B cell (primary cell): ENCODE measurements around the gene NIP7. TPM values are rescaled to one million over a fixed set of nuclear protein-coding genes. Genes with fewer than 3 reads are reported as not detected.

ENCODE experiments used
- ATAC-seq: fragments of 200-7000 bp; cut with Tn5 transposase; one replicate; pipeline ENCODE4 v1.10.0; 2021; ENCODE audit warnings: low read depth, mild to moderate bottlenecking, moderate number of reproducible peaks, moderate library complexity
- CTCF ChIA-PET: fragments of 350-600 bp; sonication (Branson Sonifier 250); formaldehyde crosslinking; loops from one replicate; lab custom pipeline; 2021; ENCODE audit warnings: antibody characterized with exemption, inconsistent platforms; lab: Charles Lee
- POLR2A ChIA-PET: fragments of 350-600 bp; sonication (Branson Sonifier 250); formaldehyde crosslinking; loops from one replicate; lab custom pipeline; 2021; ENCODE audit warnings: antibody characterized with exemption; lab: Charles Lee
- DNase-seq: peaks from one replicate; pipeline ENCODE4 v3.0.0; 2013
- H2AFZ ChIP-seq: 2 replicates; pipeline ENCODE4 v1.6.1; 2012; ENCODE audit warnings: mild to moderate bottlenecking, low read depth, low read length; ENCODE audit not compliant: insufficient read depth, poor library complexity, severe bottlenecking
- H3K27ac ChIP-seq, 2 donors: 1 replicate in 1 of 2; 2 replicates in 1 of 2; pipeline ENCODE4 v1.5.1; 2012 to 2013; ENCODE audit warnings: low read length in 2 of 2, mild to moderate bottlenecking in 2 of 2, moderate library complexity in 1 of 2
- H3K27me3 ChIP-seq, 4 experiments: fragments of 200-600 bp in 1 of 4; sonication (generic) in 1 of 4; replicated peaks in 1 of 4; 1 replicate in 2 of 4; 2 replicates in 2 of 4; pipeline versions ENCODE4 v1.6.1 to v1.7.0; 2013 to 2016; ENCODE audit warnings: low read length in 3 of 4, mild to moderate bottlenecking in 2 of 4, mixed read lengths in 1 of 4, moderate library complexity in 1 of 4; ENCODE audit not compliant: insufficient read depth in 4 of 4, control insufficient read depth in 3 of 4; ENCODE audit errors: control extremely low read depth in 1 of 4
- H3K36me3 ChIP-seq, 2 experiments: replicated peaks in 1 of 2; 1 replicate in 1 of 2; 2 replicates in 1 of 2; pipeline versions ENCODE4 v1.6.1 to v1.7.1; 2013; ENCODE audit warnings: low read length in 1 of 2; ENCODE audit not compliant: insufficient read depth in 2 of 2, control insufficient read depth in 1 of 2; ENCODE audit errors: control extremely low read depth in 1 of 2, extremely low read depth in 1 of 2
- H3K4me1 ChIP-seq, 2 donors: fragments of 200-600 bp in 1 of 2; sonication (generic) in 1 of 2; 1 replicate in 1 of 2; 2 replicates in 1 of 2; pipeline versions ENCODE4 v1.5.1 to v1.6.1; 2013 to 2017; ENCODE audit warnings: low read length in 2 of 2; ENCODE audit not compliant: control insufficient read depth in 2 of 2, insufficient read depth in 2 of 2
- H3K4me2 ChIP-seq: replicated peaks from 2 replicates; pipeline ENCODE3; 2012; ENCODE audit warnings: mild to moderate bottlenecking, low read depth, low read length; ENCODE audit not compliant: poor library complexity, severe bottlenecking
- H3K4me3 ChIP-seq, 5 experiments: fragments of 200-600 bp in 1 of 5; sonication (generic) in 1 of 5; 1 replicate in 3 of 5; 2 replicates in 2 of 5; pipeline versions ENCODE4 v1.5.1 to v1.7.0; 2011 to 2016; ENCODE audit warnings: low read length in 4 of 5, mild to moderate bottlenecking in 4 of 5, low read depth in 2 of 5, control low read depth in 1 of 5, moderate library complexity in 1 of 5; ENCODE audit not compliant: insufficient read depth in 1 of 5; ENCODE audit errors: control extremely low read depth in 1 of 5, extremely low read depth in 1 of 5
- H3K79me2 ChIP-seq: fragments of 200-600 bp; sonication (generic); one replicate; pipeline ENCODE4 v1.6.0; 2016; ENCODE audit warnings: low read length; ENCODE audit not compliant: control insufficient read depth, insufficient read depth
- H3K9ac ChIP-seq: fragments of 200-600 bp; sonication (generic); 2 replicates; pipeline ENCODE4 v1.6.1; 2017; ENCODE audit warnings: mild to moderate bottlenecking, low read length, moderate library complexity
- H3K9me3 ChIP-seq, 3 donors: one replicate each; pipeline versions ENCODE4 v1.6.1 to v1.7.1; 2013; ENCODE audit warnings: low read length in 2 of 3; ENCODE audit not compliant: control insufficient read depth in 2 of 3, insufficient read depth in 1 of 3; ENCODE audit errors: control extremely low read depth in 1 of 3
- H4K20me1 ChIP-seq: 2 replicates; pipeline ENCODE4 v1.6.0; 2012; ENCODE audit warnings: mild to moderate bottlenecking, low read length; ENCODE audit not compliant: insufficient read depth, control insufficient read depth, poor library complexity, severe bottlenecking
- H3K27ac Mint-ChIP-seq: one replicate; pipeline ENCODE4 v1.8.0; 2021; ENCODE audit warnings: mixed read lengths
- H3K27me3 Mint-ChIP-seq: one replicate; pipeline ENCODE4 v1.8.0; 2021; ENCODE audit warnings: mixed read lengths
- H3K4me1 Mint-ChIP-seq: one replicate; pipeline ENCODE4 v1.8.0; 2021; ENCODE audit warnings: mixed read lengths
- H3K4me3 Mint-ChIP-seq: one replicate; pipeline ENCODE4 v1.8.0; 2021; ENCODE audit warnings: mixed read lengths
- H3K9me3 Mint-ChIP-seq: one replicate; pipeline ENCODE4 v1.8.0; 2022; ENCODE audit warnings: mixed read lengths; ENCODE audit not compliant: insufficient read depth
- CTCF ChIP-seq: fragments of 200-600 bp; IDR thresholded peaks from one replicate; pipeline ENCODE4 v1.8.0; 2022; ENCODE audit warnings: antibody characterized with exemption, mild to moderate bottlenecking
- EZH2 ChIP-seq: IDR thresholded peaks from 2 replicates; pipeline ENCODE4 v1.6.1; 2012; ENCODE audit warnings: borderline replicate concordance, low read depth, mild to moderate bottlenecking, moderate library complexity, low read length; ENCODE audit not compliant: insufficient read depth, poor library complexity, severe bottlenecking
- WGBS: methylation state at CpG from one replicate; pipeline ENCODE4 v1.1.5; 2013; ENCODE audit warnings: missing lambda C conversion rate; ENCODE audit not compliant: insufficient coverage; 5-methylcytosine and 5-hydroxymethylcytosine counted together
- intact Hi-C: fragments of 100-400 bp; cut with micrococcal nuclease; formaldehyde crosslinking; loops from one replicate; pipeline ENCODE4 v1.10.0; 2022
- polyA plus RNA-seq: library from polyadenylated mRNA; depleted of rRNA; stranded (reverse); fragments of >200 nt; gene quantifications from 2 replicates; pipeline ENCODE4 v1.2.3, GENCODE V29; 2012
- total RNA-seq, 2 donors: library from RNA; stranded (reverse); fragments of 120-200 nt in 1 of 2; gene quantifications; 1 replicate in 1 of 2; 2 replicates in 1 of 2; pipeline versions ENCODE4 v1.2.3 to v1.2.4, GENCODE V29; 2013 to 2022

NIP7 gene
- total and polyA plus RNA-seq, 2 donors (not counting 1 experiment from before 2014, with no cell fraction given), result 4.4 to 20.2 TPM

- Mint-ChIP-seq H3K4me3 (no peak overlapping the region), H3K27me3 (no peaks in the 10 kb centered on the region), H3K27ac (peak overlapping the region; percentile 46), H3K4me1 (peaks cover 8% of the 10 kb centered on the region), H3K9me3 (no peaks in the 10 kb centered on the region)
- peaks cover 84% of the 10 kb centered on the region for H3K79me2 ChIP-seq
- ChIA-PET CTCF (no interaction called here), POLR2A (no interaction called here)
- H3K9me3 ChIP-seq, result no peaks in the 10 kb centered on the region
- H3K27ac ChIP-seq, result no peak overlapping the region
- no peak overlapping the region for H2AFZ ChIP-seq
- no peak overlapping the region for H3K9ac ChIP-seq
- H4K20me1 ChIP-seq, result peaks cover 93% of the 10 kb centered on the region
- 95% methylated on average over 9 of the region's 10 CpGs for WGBS
- intact Hi-C loops, result loop anchor here (10.0 kb wide), 1 partner anchor 784 kb away; the partner anchor contains the start of gene ZFP90
- TF ChIP-seq EZH2, result no peak
- no peak overlapping the region for H3K4me2 ChIP-seq
- no peaks in the 10 kb centered on the region for H3K27me3 ChIP-seq
- H3K36me3 ChIP-seq, result peaks cover 2 to 85% of the 10 kb centered on the region in 2 experiments
- no peak overlapping the region for H3K4me3 ChIP-seq
- H3K4me1 ChIP-seq, result no peaks in the 10 kb centered on the region
- DNase-seq, result no peak
- ATAC-seq, result no peak
Observed at GRCh38 chr16:69318911-69319289, 20.7 kb upstream of the NIP7 start.

GRCh38 chr16:69319381-69319780, 20.2 kb upstream of the NIP7 start:
- no peaks in the 10 kb centered on the region for H3K27me3 ChIP-seq
- no peak overlapping the region for H3K4me2 ChIP-seq
- Mint-ChIP-seq H3K27ac (no peak overlapping the region), H3K9me3 (no peaks in the 10 kb centered on the region), H3K4me1 (peaks cover 8% of the 10 kb centered on the region), H3K4me3 (no peak overlapping the region), H3K27me3 (no peaks in the 10 kb centered on the region)
- H3K36me3 ChIP-seq, result peaks cover 2 to 86% of the 10 kb centered on the region in 2 experiments
- WGBS, result 95% methylated on average over 7 of the region's 9 CpGs
- H4K20me1 ChIP-seq, result peaks cover 93% of the 10 kb centered on the region
- H3K9ac ChIP-seq, result no peak overlapping the region
- TF ChIP-seq EZH2 (no peak), CTCF (no peak)
- H3K79me2 ChIP-seq, result peaks cover 81% of the 10 kb centered on the region
- ChIA-PET POLR2A (no interaction called here), CTCF (no interaction called here)
- H3K27ac ChIP-seq, result no peak overlapping the region
- no peak overlapping the region for H2AFZ ChIP-seq
- ATAC-seq (no peak), DNase-seq (no peak)
- intact Hi-C loops, result loop anchor here (10.0 kb wide), 1 partner anchor 785 kb away; the partner anchor contains the start of gene ZFP90
- H3K4me1 ChIP-seq, result no peaks in the 10 kb centered on the region
- no peaks in the 10 kb centered on the region for H3K9me3 ChIP-seq
- no peak overlapping the region for H3K4me3 ChIP-seq
